ENCODE measurements around the gene UROC1. TPM values are rescaled to one million over a fixed set of nuclear protein-coding genes. Genes with fewer than 3 reads are reported as not detected.

The UROC1 gene
- total RNA-seq, 1 donor from 2014 or later: not detected

GRCh38 chr3:126550488-126551051, 33.0 kb upstream of the UROC1 start:
- H3K36me3 Mint-ChIP-seq (ENCODE audit: unreplicated experiment): no peaks in the 10 kb centered on the region
- peaks cover 4% of the 10 kb centered on the region for H3K27me3 Mint-ChIP-seq (ENCODE audit: unreplicated experiment)
- H3K9me3 Mint-ChIP-seq (ENCODE audit: unreplicated experiment): peaks cover 6% of the 10 kb centered on the region
- peak; percentile 7 for DNase-seq
- H3K4me3 Mint-ChIP-seq (ENCODE audit: unreplicated experiment): no peak overlapping the region
- no peak for TF ChIP-seq CTCF (IDR thresholded peaks at IDR 0.05; ENCODE audit: partially characterized antibody, unreplicated experiment)
- H3K4me1 Mint-ChIP-seq (ENCODE audit: low read depth, unreplicated experiment): peaks cover 1% of the 10 kb centered on the region
- H3K27ac Mint-ChIP-seq (ENCODE audit: unreplicated experiment): no peak overlapping the region

- Mint-ChIP-seq H3K4me3 (ENCODE audit: unreplicated experiment) (no peak overlapping the region), H3K9me3 (ENCODE audit: unreplicated experiment) (peaks cover 6% of the 10 kb centered on the region), H3K36me3 (ENCODE audit: unreplicated experiment) (no peaks in the 10 kb centered on the region), H3K27ac (ENCODE audit: unreplicated experiment) (no peak overlapping the region), H3K27me3 (ENCODE audit: unreplicated experiment) (peaks cover 4% of the 10 kb centered on the region), H3K4me1 (ENCODE audit: low read depth, unreplicated experiment) (peaks cover 4% of the 10 kb centered on the region)
- peak; percentile 10 for DNase-seq
- TF ChIP-seq CTCF (IDR thresholded peaks at IDR 0.05; ENCODE audit: partially characterized antibody, unreplicated experiment): no peak
Measured at GRCh38 chr3:126549861-126550487, 32.4 kb upstream of the UROC1 start.

GRCh38 chr3:126548556-126549466, 31.2 kb upstream of the UROC1 start:
- H3K27me3 Mint-ChIP-seq (ENCODE audit: unreplicated experiment): peaks cover 2% of the 10 kb centered on the region
- H3K4me1 Mint-ChIP-seq (ENCODE audit: low read depth, unreplicated experiment): peaks cover 9% of the 10 kb centered on the region
- H3K9me3 Mint-ChIP-seq (ENCODE audit: unreplicated experiment): peaks cover 6% of the 10 kb centered on the region
- TF ChIP-seq CTCF (IDR thresholded peaks at IDR 0.05; ENCODE audit: partially characterized antibody, unreplicated experiment): no peak
- no peak overlapping the region for H3K4me3 Mint-ChIP-seq (ENCODE audit: unreplicated experiment)
- DNase-seq: peak; percentile 8
- H3K36me3 Mint-ChIP-seq (ENCODE audit: unreplicated experiment): no peaks in the 10 kb centered on the region
- no peak overlapping the region for H3K27ac Mint-ChIP-seq (ENCODE audit: unreplicated experiment)

- Mint-ChIP-seq H3K36me3 (ENCODE audit: unreplicated experiment) (peaks cover 6% of the 10 kb centered on the region), H3K4me1 (ENCODE audit: low read depth, unreplicated experiment) (peaks cover 9% of the 10 kb centered on the region), H3K9me3 (ENCODE audit: unreplicated experiment) (peaks cover 10% of the 10 kb centered on the region), H3K27ac (ENCODE audit: unreplicated experiment) (no peak overlapping the region), H3K4me3 (ENCODE audit: unreplicated experiment) (no peak overlapping the region), H3K27me3 (ENCODE audit: unreplicated experiment) (peaks cover 4% of the 10 kb centered on the region)
- TF ChIP-seq CTCF (IDR thresholded peaks at IDR 0.05; ENCODE audit: partially characterized antibody, unreplicated experiment): no peak
- DNase-seq: no peak
Measured at GRCh38 chr3:126547721-126548120, 30.1 kb upstream of the UROC1 start.
